NB4 (cell line): ENCODE results near the gene P2RX5.

Experiments used
- CTCF ChIP-seq: IDR thresholded peaks from one replicate; pipeline ENCODE4 v1.5.1; 2012; ENCODE audit warnings: low read depth, low read length
- MYC ChIP-seq: IDR thresholded peaks from 2 replicates; pipeline ENCODE4 v1.6.1; 2011; ENCODE audit warnings: low read depth, low read length
- POLR2A ChIP-seq: IDR thresholded peaks from 2 replicates; pipeline ENCODE4 v1.6.1; 2011; ENCODE audit warnings: mild to moderate bottlenecking; ENCODE audit not compliant: insufficient read length; ENCODE audit errors: extremely low read depth
- TF ChIP-seq, protein P1 (sequence below): IDR thresholded peaks from 2 replicates; pipeline ENCODE4 v1.6.1; 2011; ENCODE audit warnings: low read depth, low read length

GRCh38 chr17:3681565-3681964 is 14.4 kb downstream of the P2RX5 start:
- TF ChIP-seq CTCF, result no peak
- TF ChIP-seq POLR2A, result no peak
- TF ChIP-seq MYC, result no peak
- TF ChIP-seq, protein P1, sequence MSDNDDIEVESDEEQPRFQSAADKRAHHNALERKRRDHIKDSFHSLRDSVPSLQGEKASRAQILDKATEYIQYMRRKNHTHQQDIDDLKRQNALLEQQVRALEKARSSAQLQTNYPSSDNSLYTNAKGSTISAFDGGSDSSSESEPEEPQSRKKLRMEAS, result no peak
